KMS-11 (cell line): ENCODE data around the gene SHROOM3.

Experiments
- H2AFZ ChIP-seq: fragments of 200-600 bp; sonication (generic); 2 replicates; pipeline ENCODE4 v1.6.1; 2016; ENCODE audit warnings: antibody characterized with exemption, mixed run types, low read depth
- H3K27ac ChIP-seq: fragments of 200-600 bp; sonication (generic); 2 replicates; pipeline ENCODE4 v1.6.1; 2016; ENCODE audit warnings: mild to moderate bottlenecking, mixed run types
- H3K27me3 ChIP-seq: fragments of 200-600 bp; sonication (generic); 2 replicates; pipeline ENCODE4 v1.6.1; 2017; ENCODE audit warnings: mild to moderate bottlenecking, low read depth, mixed run types, moderate library complexity; ENCODE audit not compliant: insufficient read depth
- H3K36me3 ChIP-seq: fragments of 200-600 bp; sonication (generic); 2 replicates; pipeline ENCODE4 v1.6.1; 2017; ENCODE audit warnings: mild to moderate bottlenecking, mixed run types; ENCODE audit not compliant: insufficient read depth
- H3K4me1 ChIP-seq: fragments of 200-600 bp; sonication (generic); 2 replicates; pipeline ENCODE4 v1.6.1; 2016; ENCODE audit warnings: mild to moderate bottlenecking, low read depth, mixed run types; ENCODE audit not compliant: poor library complexity, severe bottlenecking
- H3K4me2 ChIP-seq: fragments of 200-600 bp; sonication (generic); 2 replicates; pipeline ENCODE4 v1.7.0; 2016; ENCODE audit warnings: mild to moderate bottlenecking, mixed run types
- H3K4me3 ChIP-seq: fragments of 200-600 bp; sonication (generic); IDR thresholded peaks from 2 replicates; pipeline ENCODE4 v1.6.1; 2017; ENCODE audit warnings: low read depth, low read length, mixed read lengths; ENCODE audit not compliant: insufficient read depth
- H3K79me2 ChIP-seq: fragments of 200-600 bp; sonication (generic); 2 replicates; pipeline ENCODE4 v1.6.1; 2016; ENCODE audit warnings: low read depth, mixed run types; ENCODE audit not compliant: insufficient read depth
- H3K9ac ChIP-seq: fragments of 200-600 bp; sonication (generic); 2 replicates; pipeline ENCODE4 v1.6.1; 2016; ENCODE audit warnings: mild to moderate bottlenecking, mixed run types
- H4K20me1 ChIP-seq: fragments of 200-600 bp; sonication (generic); 2 replicates; pipeline ENCODE4 v1.6.1; 2016; ENCODE audit warnings: mild to moderate bottlenecking, mixed run types; ENCODE audit not compliant: insufficient read depth
- CTCF ChIP-seq: fragments of 200-600 bp; sonication (generic); conservative IDR thresholded peaks from 2 replicates; pipeline ENCODE4 v1.6.1; 2017; ENCODE audit warnings: low read depth, mild to moderate bottlenecking, antibody characterized with exemption, low read length, moderate library complexity, mixed read lengths

The SHROOM3 gene

GRCh38 chr4:76737180-76737579 is 302.2 kb downstream of the SHROOM3 start:
- H3K9ac ChIP-seq, result no peak overlapping the region
- no peak overlapping the region for H3K4me2 ChIP-seq
- TF ChIP-seq CTCF, result no peak
- H3K27me3 ChIP-seq, result no peaks in the 10 kb centered on the region
- H3K4me3 ChIP-seq, result no peak overlapping the region
- H4K20me1 ChIP-seq, result no peaks in the 10 kb centered on the region
- no peaks in the 10 kb centered on the region for H3K36me3 ChIP-seq
- H3K79me2 ChIP-seq, result no peaks in the 10 kb centered on the region
- H3K27ac ChIP-seq, result no peak overlapping the region
- peaks cover 8% of the 10 kb centered on the region for H3K4me1 ChIP-seq
- H2AFZ ChIP-seq, result no peak overlapping the region

- no peak overlapping the region for H3K4me3 ChIP-seq
- no peak for TF ChIP-seq CTCF
- no peaks in the 10 kb centered on the region for H3K36me3 ChIP-seq
- H3K79me2 ChIP-seq, result no peaks in the 10 kb centered on the region
- H3K27me3 ChIP-seq, result no peaks in the 10 kb centered on the region
- no peak overlapping the region for H3K27ac ChIP-seq
- H3K4me1 ChIP-seq, result peaks cover 8% of the 10 kb centered on the region
- no peak overlapping the region for H3K9ac ChIP-seq
- no peaks in the 10 kb centered on the region for H4K20me1 ChIP-seq
- no peak overlapping the region for H3K4me2 ChIP-seq
- no peak overlapping the region for H2AFZ ChIP-seq
Observed at GRCh38 chr4:76737771-76738085, 302.7 kb downstream of the SHROOM3 start.

GRCh38 chr4:76738086-76738931 is 303.3 kb downstream of the SHROOM3 start:
- no peak overlapping the region for H2AFZ ChIP-seq
- no peaks in the 10 kb centered on the region for H3K79me2 ChIP-seq
- H3K9ac ChIP-seq, result no peak overlapping the region
- H4K20me1 ChIP-seq, result no peaks in the 10 kb centered on the region
- no peak overlapping the region for H3K27ac ChIP-seq
- H3K27me3 ChIP-seq, result no peaks in the 10 kb centered on the region
- no peak overlapping the region for H3K4me2 ChIP-seq
- H3K4me1 ChIP-seq, result peaks cover 4% of the 10 kb centered on the region
- TF ChIP-seq CTCF, result no peak
- no peak overlapping the region for H3K4me3 ChIP-seq
- H3K36me3 ChIP-seq, result no peaks in the 10 kb centered on the region

DNA sequence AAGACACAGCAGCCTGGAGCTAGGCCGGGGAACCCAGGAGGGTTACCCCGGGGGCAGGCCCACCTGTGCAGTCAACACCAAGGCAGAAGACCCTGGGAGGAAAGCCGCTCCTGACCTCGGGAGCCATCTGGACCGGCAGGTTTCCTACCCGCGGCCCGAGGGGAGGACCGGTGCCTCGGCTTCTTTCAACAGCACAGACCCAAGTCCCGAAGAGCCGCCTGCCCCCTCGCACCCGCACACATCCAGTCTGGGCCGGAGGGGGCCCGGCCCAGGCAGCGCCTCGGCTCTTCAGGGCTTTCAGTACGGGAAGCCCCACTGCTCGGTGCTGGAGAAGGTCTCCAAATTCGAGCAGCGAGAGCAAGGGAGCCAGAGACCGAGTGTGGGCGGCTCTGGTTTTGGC is 305.2 kb downstream of the SHROOM3 start:
- H4K20me1 ChIP-seq, result no peaks in the 10 kb centered on the region
- TF ChIP-seq CTCF, result no peak
- H3K4me2 ChIP-seq, result no peak overlapping the region
- H3K27me3 ChIP-seq, result no peaks in the 10 kb centered on the region
- H3K4me1 ChIP-seq, result peaks cover 11% of the 10 kb centered on the region
- H2AFZ ChIP-seq, result no peak overlapping the region
- no peak overlapping the region for H3K9ac ChIP-seq
- no peak overlapping the region for H3K4me3 ChIP-seq
- no peaks in the 10 kb centered on the region for H3K79me2 ChIP-seq
- H3K27ac ChIP-seq, result no peak overlapping the region
- H3K36me3 ChIP-seq, result no peaks in the 10 kb centered on the region
